ENCODE results near the gene CWC27.

The CWC27 gene

GRCh38 chr5:64952951-64953673, 184.4 kb downstream of the CWC27 start:
- Histone ChIP-seq H3K4me3 (replicated peaks; ENCODE audit: low read depth, low read length) (no peak overlapping the region), H3K27me3 (replicated peaks; ENCODE audit: control insufficient read depth, insufficient read depth, low read length) (no peaks in the 10 kb centered on the region), H3K36me3 (ENCODE audit: control insufficient read depth, insufficient read depth, low read length) (no peaks in the 10 kb centered on the region)
- no peak for DNase-seq (ENCODE audit: extremely low read depth, insufficient read length)
- no peak for TF ChIP-seq CTCF (IDR thresholded peaks at IDR 0.05; ENCODE audit: insufficient read depth, low read length, poor library complexity, severe bottlenecking)

DNA sequence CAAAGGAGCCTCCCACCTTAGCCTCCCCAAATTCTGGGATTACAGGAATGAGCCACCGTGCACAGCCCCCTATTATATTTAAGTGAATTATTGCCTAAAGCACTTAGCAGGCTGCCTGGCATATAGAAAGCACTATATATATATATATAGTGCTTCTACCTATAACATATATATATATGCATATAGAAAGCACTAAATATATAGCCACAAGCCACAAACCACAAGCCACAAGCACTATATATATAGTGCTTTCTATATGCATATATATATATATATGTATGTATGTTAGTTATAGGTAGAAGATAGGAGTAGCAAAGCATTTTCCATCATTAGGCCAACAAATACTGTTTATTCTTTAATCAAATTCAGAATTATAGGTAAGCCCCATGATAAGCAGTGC, 185.8 kb downstream of the CWC27 start:
- H3K27me3 ChIP-seq (replicated peaks; ENCODE audit: control insufficient read depth, insufficient read depth, low read length): no peaks in the 10 kb centered on the region
- H3K4me3 ChIP-seq (replicated peaks; ENCODE audit: low read depth, low read length): no peak overlapping the region
- no peaks in the 10 kb centered on the region for H3K36me3 ChIP-seq (ENCODE audit: control insufficient read depth, insufficient read depth, low read length)
- peak; percentile 15 for DNase-seq (ENCODE audit: extremely low read depth, insufficient read length)
- no peak for TF ChIP-seq CTCF (IDR thresholded peaks at IDR 0.05; ENCODE audit: insufficient read depth, low read length, poor library complexity, severe bottlenecking)

- Histone ChIP-seq H3K27me3 (replicated peaks; ENCODE audit: control insufficient read depth, insufficient read depth, low read length) (no peaks in the 10 kb centered on the region), H3K4me3 (replicated peaks; ENCODE audit: low read depth, low read length) (no peak overlapping the region), H3K36me3 (ENCODE audit: control insufficient read depth, insufficient read depth, low read length) (no peaks in the 10 kb centered on the region)
- peak; percentile 44 for TF ChIP-seq CTCF (IDR thresholded peaks at IDR 0.05; ENCODE audit: insufficient read depth, low read length, poor library complexity, severe bottlenecking)
- peak; percentile 21 for DNase-seq (ENCODE audit: extremely low read depth, insufficient read length)
Observed at GRCh38 chr5:64958757-64959391, 190.1 kb downstream of the CWC27 start.

DNA sequence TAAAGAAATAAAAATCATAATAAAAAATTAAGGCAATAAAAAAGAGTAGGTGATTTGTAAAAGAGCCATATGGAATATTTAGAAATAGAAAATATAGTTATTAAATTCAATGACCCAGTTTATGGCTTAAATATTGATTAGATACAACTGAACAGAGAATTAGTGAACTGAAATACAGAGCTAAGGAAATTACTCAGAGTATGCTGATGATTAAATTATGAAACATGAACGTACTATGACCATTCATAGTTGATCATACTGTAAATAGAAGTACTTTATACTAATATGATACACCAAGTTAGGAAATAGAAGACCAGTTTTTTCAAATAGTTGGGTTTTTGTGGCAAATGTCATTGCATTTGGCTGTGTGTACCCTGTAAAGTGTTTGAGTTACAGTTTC, 194.5 kb downstream of the CWC27 start:
- H3K36me3 ChIP-seq (ENCODE audit: control insufficient read depth, insufficient read depth, low read length): no peaks in the 10 kb centered on the region
- no peak overlapping the region for H3K4me3 ChIP-seq (replicated peaks; ENCODE audit: low read depth, low read length)
- TF ChIP-seq CTCF (IDR thresholded peaks at IDR 0.05; ENCODE audit: insufficient read depth, low read length, poor library complexity, severe bottlenecking): no peak
- H3K27me3 ChIP-seq (replicated peaks; ENCODE audit: control insufficient read depth, insufficient read depth, low read length): no peaks in the 10 kb centered on the region
- DNase-seq (ENCODE audit: extremely low read depth, insufficient read length): no peak

GRCh38 chr5:64968591-64969110, 199.9 kb downstream of the CWC27 start:
- no peak for DNase-seq (ENCODE audit: extremely low read depth, insufficient read length)
- Histone ChIP-seq H3K4me3 (replicated peaks; ENCODE audit: low read depth, low read length) (no peak overlapping the region), H3K36me3 (ENCODE audit: control insufficient read depth, insufficient read depth, low read length) (peaks cover 1% of the 10 kb centered on the region; the same call in 1 of the 2 replicates), H3K27me3 (replicated peaks; ENCODE audit: control insufficient read depth, insufficient read depth, low read length) (no peaks in the 10 kb centered on the region)
- no peak for TF ChIP-seq CTCF (IDR thresholded peaks at IDR 0.05; ENCODE audit: insufficient read depth, low read length, poor library complexity, severe bottlenecking)
